Gastroesophageal sphincter (tissue), 4 donors: ENCODE measurements around the gene ODC1. TPM values are rescaled to one million over a fixed set of nuclear protein-coding genes. Genes with fewer than 3 reads are reported as not detected.
A peak's percentile ranks its signal among the peaks of the same experiment; 100 is the strongest.

Experiments used
- ATAC-seq: fragments of 150-250 bp; one replicate; pipeline ENCODE4 v1.9.1; 2016; ENCODE audit warnings: mild to moderate bottlenecking, moderate library complexity
- H3K27ac ChIP-seq, 4 donors: fragments of 200-600 bp; sonication (generic) in 3 of 4; 1 replicate in 3 of 4; 2 replicates in 1 of 4; pipeline ENCODE4 v1.5.1; 2016 to 2019
- H3K27me3 ChIP-seq: fragments of 200-600 bp; sonication (generic); one replicate; pipeline ENCODE4 v1.5.1; 2019
- H3K36me3 ChIP-seq, 2 donors: fragments of 200-600 bp; sonication (generic); one replicate each; pipeline ENCODE4 v1.5.1; 2019; ENCODE audit warnings: control low read depth in 1 of 2
- H3K4me1 ChIP-seq, 3 donors: fragments of 200-600 bp; sonication (generic); 1 replicate in 2 of 3; 2 replicates in 1 of 3; pipeline ENCODE4 v1.5.1; 2016 to 2019; ENCODE audit warnings: control low read depth in 2 of 3
- H3K4me3 ChIP-seq, 2 donors: fragments of 200-600 bp; sonication (generic); one replicate each; pipeline ENCODE4 v1.5.1; 2019; ENCODE audit warnings: mild to moderate bottlenecking in 1 of 2, moderate library complexity in 1 of 2
- H3K9me3 ChIP-seq, 3 donors: fragments of 200-600 bp; sonication (generic); one replicate each; pipeline ENCODE4 v1.5.1; 2017 to 2019; ENCODE audit warnings: control low read depth in 2 of 3
- CTCF ChIP-seq, 4 experiments: fragments of 200-600 bp in 2 of 4; fragments of 450-650 bp in 2 of 4; sonication (generic) in 1 of 4; IDR thresholded peaks; one replicate each; pipeline ENCODE4 v1.5.1; 2017 to 2019; ENCODE audit warnings: antibody characterized with exemption in 4 of 4, mild to moderate bottlenecking in 2 of 4, moderate library complexity in 2 of 4
- EP300 ChIP-seq: sonication (generic); formaldehyde crosslinking; IDR thresholded peaks from one replicate; pipeline ENCODE4 v1.6.1; 2017; ENCODE audit warnings: antibody characterized with exemption, mild to moderate bottlenecking
- POLR2A ChIP-seq, 2 donors: fragments of 450-650 bp; IDR thresholded peaks; one replicate each; pipeline ENCODE4 v1.6.1; 2017; ENCODE audit warnings: antibody characterized with exemption in 2 of 2, mild to moderate bottlenecking in 2 of 2, moderate library complexity in 1 of 2
- POLR2AphosphoS5 ChIP-seq: sonication (generic); formaldehyde crosslinking; IDR thresholded peaks from one replicate; pipeline ENCODE4 v1.6.1; 2017; ENCODE audit warnings: antibody characterized with exemption
- WGBS, 2 donors: methylation state at CpG; one replicate each; pipeline ENCODE4 v1.1.5; 2018; ENCODE audit warnings: low coverage in 1 of 2; 5-methylcytosine and 5-hydroxymethylcytosine counted together
- total RNA-seq, 4 donors: library from RNA; depleted of rRNA; stranded (reverse); fragments of >200 nt; gene quantifications; one replicate each; pipeline ENCODE4 v1.1.0, GENCODE V29; 2016

ODC1 gene
- total RNA-seq, 4 donors from 2014 or later: 105 to 199 (median 137) TPM

- 12% methylated on average over 11 of the region's 49 CpGs; no CpG with 5 or more reads in 1 of the 2 donors for WGBS, 2 donors
These were observed 15.6 kb downstream of the ODC1 start for GRCh38 chr2:10432311-10433181.

GRCh38 chr2:10431797-10432196, 16.3 kb downstream of the ODC1 start:
- Histone ChIP-seq H3K9me3 (no peaks in the 10 kb centered on the region), H3K4me3 (peak overlapping the region in 1 of 2 donors; percentile 43), H3K4me1 (peaks cover 0 to 38% (median 16%) of the 10 kb centered on the region in 3 donors), H3K36me3 (peaks cover 0 to 11% of the 10 kb centered on the region in 2 donors), H3K27me3 (peaks cover 20% of the 10 kb centered on the region), H3K27ac (no peak overlapping the region)
- 24% methylated on average over 6 of the region's 16 CpGs; no CpG with 5 or more reads in 1 of the 2 donors for WGBS, 2 donors
- TF ChIP-seq POLR2A (IDR thresholded peaks at IDR 0.05) (no peak), EP300 (no peak), CTCF (IDR thresholded peaks at IDR 0.05) (no peak), POLR2AphosphoS5 (no peak)
- no peak for ATAC-seq

More at GRCh38 chr2:10432311-10433181, 15.6 kb downstream of the ODC1 start:
- no peaks in the 10 kb centered on the region for H3K9me3 ChIP-seq
- peak; percentile 60 for ATAC-seq
- peaks cover 0 to 30% (median 14%) of the 10 kb centered on the region in 3 donors for H3K4me1 ChIP-seq
- peaks cover 20% of the 10 kb centered on the region for H3K27me3 ChIP-seq
- peak overlapping the region in 1 of 2 donors; percentile 43 for H3K4me3 ChIP-seq
- no peak overlapping the region for H3K27ac ChIP-seq
- no peak for TF ChIP-seq EP300
- TF ChIP-seq POLR2AphosphoS5: no peak
- no peak for TF ChIP-seq POLR2A (IDR thresholded peaks at IDR 0.05)
- no peak for TF ChIP-seq CTCF (IDR thresholded peaks at IDR 0.05)
- H3K36me3 ChIP-seq: peaks cover 0 to 7% of the 10 kb centered on the region in 2 donors

- Histone ChIP-seq H3K27ac (no peak overlapping the region), H3K9me3 (no peaks in the 10 kb centered on the region), H3K27me3 (peaks cover 20% of the 10 kb centered on the region), H3K4me1 (peaks cover 0 to 38% (median 16%) of the 10 kb centered on the region in 3 donors), H3K36me3 (peaks cover 0 to 18% of the 10 kb centered on the region in 2 donors), H3K4me3 (no peak overlapping the region)
- ATAC-seq: no peak
- 79 to 88% methylated on average over 4 to 6 of the region's 8 CpGs for WGBS, 2 donors
- TF ChIP-seq EP300: no peak
- no peak for TF ChIP-seq CTCF (IDR thresholded peaks at IDR 0.05)
- TF ChIP-seq POLR2AphosphoS5: no peak
- no peak for TF ChIP-seq POLR2A (IDR thresholded peaks at IDR 0.05)
These were observed 17.1 kb downstream of the ODC1 start for GRCh38 chr2:10430886-10431622.

GRCh38 chr2:10428924-10429323, 19.2 kb downstream of the ODC1 start:
- TF ChIP-seq POLR2AphosphoS5 (no peak), POLR2A (IDR thresholded peaks at IDR 0.05) (no peak), EP300 (no peak), CTCF (IDR thresholded peaks at IDR 0.05) (no peak)
- ATAC-seq: no peak

More at GRCh38 chr2:10428924-10429323, 19.2 kb downstream of the ODC1 start:
- Histone ChIP-seq H3K36me3 (peaks cover 0 to 39% of the 10 kb centered on the region in 2 donors), H3K9me3 (no peaks in the 10 kb centered on the region), H3K27me3 (peaks cover 20% of the 10 kb centered on the region), H3K4me1 (peaks cover 0 to 30% (median 12%) of the 10 kb centered on the region in 3 donors), H3K27ac (no peak overlapping the region), H3K4me3 (no peak overlapping the region)
- 76% methylated on average over 3 of the region's 3 CpGs; no CpG with 5 or more reads in 1 of the 2 donors for WGBS, 2 donors
